Measurements from ENCODE around the gene CELA2A.
"Not testable (repeated sequence)": the region's sequence is repeated elsewhere in the genome, so short reads cannot be mapped to it uniquely, and the experiment has no call there.

The CELA2A gene

DNA sequence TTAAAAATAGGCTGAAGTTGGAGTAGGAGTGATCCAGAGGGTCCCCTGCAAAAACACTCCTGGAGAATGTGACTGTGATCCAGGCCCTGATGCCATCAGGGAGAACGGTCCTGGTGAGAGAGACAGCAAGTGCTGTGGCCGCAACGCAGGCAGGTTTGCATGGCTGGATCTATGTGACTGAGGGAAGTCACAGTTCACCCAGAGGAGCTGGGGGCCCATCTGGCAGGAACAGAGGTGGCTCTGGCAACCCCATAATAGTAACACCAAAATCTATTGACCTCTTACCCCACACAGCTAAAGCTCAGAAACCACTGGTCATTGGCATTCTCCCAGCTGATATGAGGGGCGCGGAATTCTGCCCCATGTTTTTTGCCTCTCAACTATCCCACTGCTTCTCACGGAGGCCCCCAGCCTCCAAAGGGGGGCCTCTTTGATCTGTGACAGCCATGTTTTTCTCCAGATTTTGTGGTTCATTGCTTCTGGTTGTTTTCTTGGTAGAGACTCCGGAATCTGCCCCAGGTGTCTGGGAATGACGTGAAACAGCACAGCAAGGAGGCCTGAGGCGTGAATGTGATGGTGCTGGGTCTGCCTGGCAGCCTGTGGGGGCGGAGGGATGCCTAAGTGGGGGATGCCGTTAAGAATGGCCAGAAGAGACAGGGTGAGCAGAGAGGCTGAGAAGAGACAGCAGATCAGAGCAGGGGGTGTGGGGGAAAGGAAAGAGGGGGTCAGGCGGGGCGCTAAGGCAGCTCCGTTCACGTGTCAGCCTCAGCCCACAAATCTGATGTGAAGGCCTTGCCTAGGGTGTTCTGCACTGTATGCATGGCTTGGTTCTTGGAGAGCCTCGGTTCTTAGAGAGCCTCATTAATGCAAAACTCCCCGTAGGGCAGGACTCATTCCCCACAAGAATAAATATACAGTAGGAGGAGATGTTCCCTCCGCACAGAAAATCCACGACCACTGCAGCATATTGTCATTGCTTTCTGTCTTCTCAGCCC, 43.9 kb downstream of the CELA2A start:
- no peak for DNase-seq (ENCODE audit: low read depth in 2 of 2)

DNA sequence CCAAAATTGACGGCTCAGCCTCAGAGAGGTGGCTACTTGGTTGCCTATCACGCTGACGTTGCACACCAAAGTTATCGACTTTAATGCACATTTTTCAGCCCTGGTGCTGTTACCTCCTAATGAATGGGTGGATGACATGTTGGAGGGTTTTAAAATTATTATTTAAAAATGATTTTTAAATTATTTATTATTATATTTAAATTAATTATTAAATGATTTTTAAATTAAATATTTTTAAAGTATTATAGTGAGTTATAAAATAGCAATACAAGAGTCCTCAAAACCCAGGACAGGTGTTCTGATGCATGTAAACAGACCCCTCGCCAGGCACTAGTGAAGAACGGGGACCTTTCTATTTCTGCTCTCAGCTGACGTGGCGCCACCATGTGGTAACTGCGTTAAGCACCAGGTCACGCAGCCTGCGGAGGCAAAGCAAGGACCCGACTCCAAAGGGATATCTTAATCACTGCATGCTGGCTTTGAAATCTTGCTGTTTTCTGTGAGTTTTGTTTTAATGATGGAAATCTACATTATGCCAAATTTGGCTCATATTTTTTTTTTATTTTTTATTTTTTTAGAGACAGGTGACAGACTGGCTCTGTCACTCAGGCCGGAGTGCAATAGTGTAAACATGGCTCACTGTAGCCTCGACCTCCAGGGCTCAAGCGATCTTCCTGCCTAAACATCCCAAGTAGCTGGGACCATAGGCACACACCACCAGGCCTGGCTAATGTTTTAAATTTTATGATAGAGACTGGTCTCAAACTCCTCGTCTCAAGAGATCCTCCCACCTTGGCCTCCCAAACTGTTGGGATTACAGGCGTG, 44.9 kb downstream of the CELA2A start:
- DNase-seq (ENCODE audit: low read depth in 2 of 2) = no peak

DNA sequence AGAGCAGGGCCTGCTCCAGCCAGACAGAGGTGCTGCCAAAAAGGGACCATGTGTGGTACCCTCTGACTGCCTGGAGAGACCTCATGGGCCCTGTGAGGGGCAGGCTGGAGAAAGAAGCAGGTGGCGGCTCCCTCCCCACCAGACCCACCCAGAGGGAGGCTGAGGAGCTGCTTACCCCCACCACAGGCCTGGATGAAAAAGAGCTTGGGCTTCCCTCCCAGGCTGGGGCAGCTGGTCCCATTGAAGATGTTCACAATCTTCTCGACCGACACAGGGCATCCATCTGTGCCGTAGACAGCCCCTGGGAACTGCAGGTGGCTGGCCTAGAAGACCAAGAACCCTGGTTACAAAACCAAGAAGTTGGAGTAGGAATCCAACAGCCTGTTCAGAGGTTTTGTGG, 47.9 kb downstream of the CELA2A start:
- no peak for DNase-seq (ENCODE audit: low read depth in 2 of 2)

DNA sequence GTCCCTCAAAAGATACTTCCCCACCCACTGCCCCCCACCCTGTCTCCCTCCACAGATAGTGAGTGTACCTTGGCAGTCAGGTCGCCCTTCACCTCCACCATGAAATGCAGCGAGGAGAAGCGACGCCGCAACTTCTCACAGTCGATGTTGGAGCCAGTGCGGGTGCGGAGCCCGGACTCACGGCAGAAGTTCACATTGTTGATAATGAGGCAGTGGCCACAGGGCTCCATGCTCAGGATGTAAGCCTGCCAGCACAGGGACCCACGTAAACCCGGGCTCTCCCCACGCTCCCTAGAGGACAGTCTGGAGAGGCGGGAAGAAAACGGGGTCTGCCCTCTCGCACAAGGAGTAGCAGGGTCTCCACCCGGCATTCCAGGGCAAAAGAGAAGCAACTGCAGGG, 50.3 kb downstream of the CELA2A start:
- DNase-seq (ENCODE audit: low read depth in 2 of 2) = no peak

DNA sequence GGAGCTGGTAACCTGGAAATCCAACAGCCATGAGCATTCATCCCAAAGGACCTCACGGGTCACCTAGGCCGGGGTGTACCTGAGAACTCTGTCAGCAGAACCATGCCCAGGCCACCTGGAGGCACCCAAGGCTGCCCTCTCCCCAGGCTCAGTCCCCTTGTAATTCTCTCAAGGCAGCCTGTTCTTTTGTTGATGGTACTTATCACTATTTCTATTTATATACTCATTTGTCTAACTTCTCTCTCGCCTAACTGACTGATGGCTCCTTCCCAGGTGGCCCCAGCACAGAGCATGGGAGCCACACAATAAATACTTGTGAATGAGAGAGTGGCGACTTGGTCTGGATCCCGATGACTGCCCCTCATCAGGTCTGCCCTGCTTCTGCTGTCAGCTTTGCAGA, 50.7 kb downstream of the CELA2A start:
- DNase-seq (ENCODE audit: low read depth in 2 of 2) = no peak

DNA sequence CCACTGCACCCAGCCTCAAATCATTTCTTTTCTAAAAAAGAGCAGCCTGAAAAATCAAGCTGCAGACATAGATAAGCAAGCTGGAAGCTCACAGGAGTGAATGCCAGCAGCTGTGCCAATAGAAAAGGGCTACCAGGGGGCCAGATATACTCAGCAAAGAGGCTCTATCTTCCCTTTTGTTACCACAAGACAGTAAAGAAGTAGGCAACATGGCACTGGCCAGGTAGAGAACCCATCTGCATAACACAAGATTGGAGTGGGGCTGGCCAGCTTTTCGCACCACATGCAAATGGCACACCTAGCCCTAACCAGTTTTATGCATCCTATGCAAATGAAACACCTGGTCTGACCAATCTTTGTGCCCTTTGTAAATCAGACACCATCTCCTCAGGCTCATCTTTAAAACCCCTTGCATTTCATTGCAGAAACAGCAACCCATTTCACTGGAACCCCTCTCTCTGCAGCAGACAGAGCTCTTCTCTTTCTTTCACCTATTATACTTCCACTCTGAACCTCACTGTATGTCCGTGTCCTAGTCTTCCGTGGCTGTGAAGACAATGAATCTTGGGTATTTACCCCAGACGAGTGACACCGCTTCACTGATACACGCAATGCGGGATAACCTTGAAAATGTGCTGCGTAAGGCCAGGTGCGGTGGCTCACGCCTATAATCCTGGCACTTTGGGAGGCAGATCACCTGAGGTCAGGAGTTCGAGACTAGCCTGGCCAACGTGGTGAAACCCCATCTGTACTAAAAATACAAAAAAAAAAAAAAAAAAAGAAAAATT, 52.4 kb downstream of the CELA2A start:
- DNase-seq (ENCODE audit: low read depth in 2 of 2) = no peak

DNA sequence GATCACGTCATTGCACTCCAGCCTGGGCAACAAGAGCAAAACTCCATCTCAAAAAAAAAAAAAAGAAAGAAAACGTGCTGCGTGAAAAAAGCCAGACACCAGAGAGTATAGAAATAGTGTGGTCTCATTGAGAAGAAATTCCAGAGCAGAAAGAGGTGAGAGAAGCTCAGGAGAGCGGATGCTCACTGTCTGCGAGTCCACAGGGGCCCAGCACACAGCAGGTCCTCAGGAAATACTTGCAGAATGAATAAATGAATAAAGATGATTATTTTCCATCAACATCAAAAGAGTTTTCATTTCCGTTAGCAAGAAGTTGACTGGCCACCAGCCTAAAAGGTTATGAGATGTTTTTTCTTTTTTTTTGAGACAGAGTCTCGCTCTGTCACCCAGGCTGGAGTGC, 53.1 kb downstream of the CELA2A start:
- no peak for DNase-seq (ENCODE audit: low read depth in 2 of 2)

DNA sequence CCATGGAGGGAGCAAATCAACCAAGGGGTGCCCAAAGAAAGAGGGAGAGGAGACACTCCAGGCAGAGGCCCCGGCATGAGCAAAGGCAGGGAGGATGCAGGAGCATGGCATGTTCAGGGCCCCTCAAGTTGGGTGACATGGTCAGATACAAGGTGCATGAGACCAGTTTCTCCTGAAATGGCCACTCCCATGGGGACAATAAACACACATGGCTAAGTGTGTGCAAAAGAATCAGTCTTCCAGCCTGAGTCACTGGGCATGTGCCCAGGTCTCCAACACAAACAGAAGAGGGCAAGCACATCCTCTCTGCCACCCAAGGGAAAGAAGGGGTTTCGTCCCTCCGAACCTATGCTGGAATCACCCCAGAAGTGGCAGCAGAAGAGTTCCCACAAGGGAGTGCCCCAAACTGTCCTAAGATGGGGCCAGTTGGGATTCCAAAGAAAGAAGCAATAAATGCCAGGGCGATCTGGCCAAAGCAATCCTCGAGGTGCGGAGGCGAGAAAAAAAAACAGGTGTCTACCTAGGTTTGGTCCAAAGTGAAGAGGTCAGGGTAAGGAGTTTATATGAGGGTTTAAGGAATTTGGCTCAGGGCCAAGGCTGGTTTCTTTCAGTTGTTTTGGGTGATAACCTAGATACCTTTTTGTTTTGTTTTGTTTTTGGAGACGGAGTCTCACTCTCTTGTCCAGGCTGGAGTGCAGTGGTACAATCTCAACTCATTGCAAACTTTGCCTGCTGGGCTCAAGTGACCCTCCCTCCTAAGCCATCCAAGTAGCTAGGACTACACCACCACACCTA, 54.3 kb downstream of the CELA2A start:
- DNase-seq (ENCODE audit: low read depth in 2 of 2) = no peak

DNA sequence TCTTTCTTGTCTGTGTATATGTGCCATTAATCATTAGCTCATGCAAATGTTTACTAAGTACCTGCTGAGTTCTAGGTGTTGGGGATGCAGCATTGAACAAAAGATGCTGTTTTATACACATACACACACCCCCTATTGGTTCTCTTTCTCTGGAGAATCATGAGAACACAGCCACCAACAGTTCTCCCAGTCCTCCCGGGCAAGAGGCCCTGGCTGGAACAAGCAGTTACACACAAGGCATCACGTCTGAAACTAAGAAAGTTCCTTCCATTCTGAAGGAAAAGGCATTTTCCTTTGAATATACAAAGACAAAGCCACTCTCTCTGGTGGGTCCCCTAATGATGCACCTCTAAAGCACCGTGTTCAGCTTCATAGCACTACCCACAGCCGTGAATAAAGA, 56.7 kb downstream of the CELA2A start:
- DNase-seq (ENCODE audit: low read depth in 2 of 2) = no peak

DNA sequence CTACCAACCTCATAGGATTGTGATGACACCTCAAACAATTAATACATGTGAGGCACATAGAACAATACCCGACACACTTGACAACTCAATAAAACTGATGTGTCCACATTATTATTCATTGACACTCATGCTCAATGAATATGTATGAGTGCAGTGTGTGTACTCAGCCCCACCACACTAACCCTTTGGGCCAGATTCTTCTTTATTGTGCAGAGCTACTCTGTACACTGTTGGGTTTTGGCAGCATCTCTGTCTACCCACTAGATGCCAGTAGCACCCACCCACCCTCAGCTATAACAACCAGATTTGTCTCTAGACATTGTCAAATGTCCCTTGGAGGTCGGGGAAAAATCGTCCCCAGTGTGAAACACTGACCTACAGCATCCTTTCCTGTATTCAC, 57.4 kb downstream of the CELA2A start:
- DNase-seq (ENCODE audit: low read depth in 2 of 2) = no peak

DNA sequence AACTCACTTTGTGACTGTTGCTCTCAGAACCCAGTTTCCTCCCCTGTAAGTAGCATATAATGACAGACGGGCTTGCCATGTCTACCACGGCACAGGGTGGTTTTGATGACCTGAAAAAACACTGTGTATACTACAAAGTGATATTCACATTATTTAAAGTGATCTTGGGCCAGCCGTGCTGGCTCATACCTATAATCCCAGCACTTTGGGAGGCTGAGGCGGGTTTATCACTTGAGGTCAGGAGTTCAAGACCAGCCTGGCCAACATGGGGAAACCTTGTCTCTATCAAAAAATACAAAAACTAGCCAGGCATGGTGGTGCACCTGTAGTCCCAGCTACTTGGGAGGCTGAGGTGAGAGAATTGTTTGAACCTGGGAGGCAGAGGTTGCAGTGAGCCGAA, 58.0 kb downstream of the CELA2A start:
- DNase-seq (ENCODE audit: low read depth in 2 of 2) = not testable (repeated sequence)

DNA sequence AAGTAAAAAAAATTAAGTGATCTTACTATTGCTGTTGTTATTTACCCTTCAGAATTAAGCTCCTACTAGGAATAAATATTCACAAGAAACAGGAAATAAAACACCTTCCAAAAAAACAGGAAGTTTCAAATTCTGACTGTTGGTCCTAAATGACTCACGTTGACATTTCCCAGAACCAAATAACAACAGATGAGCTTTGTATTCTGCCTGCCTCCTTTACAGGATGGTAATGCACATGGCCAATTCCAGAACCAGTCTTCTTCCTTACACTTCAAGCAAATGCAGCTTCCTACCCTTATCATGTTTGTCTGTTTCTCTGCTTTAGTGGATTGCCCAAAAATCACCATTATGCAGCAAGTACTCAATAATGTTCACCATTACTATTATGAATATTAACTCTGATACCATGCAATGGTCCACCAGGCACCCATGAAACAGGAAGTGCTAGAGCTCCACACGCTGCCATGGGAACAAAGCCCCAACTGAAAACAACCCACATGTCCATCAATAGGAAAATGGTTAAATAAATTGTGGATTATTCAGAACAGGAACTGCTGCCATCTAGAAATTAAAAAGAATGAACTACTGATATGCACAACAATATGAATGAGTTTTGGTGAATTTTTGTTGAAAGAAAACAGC, 58.6 kb downstream of the CELA2A start:
- no peak for DNase-seq (ENCODE audit: low read depth in 2 of 2)

DNA sequence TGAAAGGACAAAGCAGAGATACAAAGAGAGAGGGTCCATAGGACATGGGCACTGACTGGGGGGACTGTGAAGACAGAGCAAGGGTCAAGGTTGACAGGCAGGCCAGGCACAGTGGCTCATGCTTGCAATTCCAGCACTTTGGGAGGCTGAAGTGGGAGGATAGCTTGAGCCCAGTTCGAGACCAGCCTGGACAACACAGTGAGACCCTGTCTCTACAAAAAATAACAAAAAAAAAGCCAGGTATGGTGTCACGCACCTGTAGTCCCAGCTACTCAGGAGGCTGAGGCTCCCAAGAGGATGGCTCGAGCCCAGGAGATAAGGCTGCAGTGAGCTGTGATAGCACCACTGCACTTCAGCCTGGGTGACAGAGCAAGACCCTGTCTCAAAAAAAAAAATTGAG, 63.1 kb downstream of the CELA2A start:
- DNase-seq (ENCODE audit: low read depth in 2 of 2) = no peak

DNA sequence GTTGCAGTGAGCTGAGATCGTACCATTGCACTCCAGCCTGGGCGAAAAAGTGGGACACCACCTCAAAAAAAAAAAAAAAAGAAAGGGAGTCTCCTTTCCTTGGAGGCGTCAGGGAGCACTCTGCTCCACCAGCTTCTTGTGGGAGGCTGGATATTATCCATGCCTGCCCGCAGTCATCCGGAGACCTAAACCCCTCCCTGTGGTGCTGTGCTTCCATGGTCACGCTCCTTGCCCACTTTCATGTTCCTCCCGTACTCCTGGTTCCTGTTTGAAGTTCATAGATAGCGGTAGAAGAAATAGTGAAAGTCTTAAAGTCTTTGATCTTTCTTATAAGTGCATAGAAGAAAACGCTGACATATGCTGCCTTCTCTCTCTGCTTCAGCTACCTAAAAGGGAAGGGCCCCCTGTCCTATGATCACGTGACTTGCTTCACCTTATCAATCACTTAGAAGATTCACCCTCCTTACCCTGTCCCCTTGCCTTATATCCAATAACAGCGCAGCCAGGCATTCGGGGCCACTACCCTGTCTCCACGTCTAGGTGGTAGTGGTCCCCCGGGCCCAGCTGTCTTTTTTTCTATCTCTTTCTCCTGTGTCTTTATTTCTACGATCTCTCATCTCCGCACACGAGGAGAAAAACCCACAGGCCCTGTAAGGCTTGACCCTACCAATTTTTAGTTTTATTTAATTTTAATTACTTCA, 64.8 kb downstream of the CELA2A start:
- not testable (repeated sequence) for DNase-seq (ENCODE audit: low read depth in 2 of 2)
